IMR-90 (cell line): Measurements from ENCODE around the gene PLEKHG1. TPM values are rescaled to one million over a fixed set of nuclear protein-coding genes. Genes with fewer than 3 reads are reported as not detected.

Experiments
- ATAC-seq: fragments of 200-7000 bp; cut with Tn5 transposase; 2 replicates; pipeline ENCODE4 v1.9.1; 2020; ENCODE audit warnings: low read depth, mild to moderate bottlenecking, moderate library complexity
- BruUV-seq: library from RNA; stranded (reverse); fragments of 400-500 nt; replicated peaks from 2 replicates; lab custom pipeline; 2021; lab: Mats Ljungman, UMichigan
- CTCF ChIA-PET: fragments of 300-600 bp; formaldehyde crosslinking; extraction: SDS; loops from one replicate; lab custom pipeline; 2021; ENCODE audit warnings: antibody characterized with exemption; lab: Yijun Ruan, JAX
- POLR2A ChIA-PET: fragments of 300-600 bp; sonication (Branson Sonifier 250); formaldehyde crosslinking; loops from one replicate; lab custom pipeline; 2022; ENCODE audit warnings: antibody characterized with exemption; ENCODE audit not compliant: unreplicated experiment; lab: Charles Lee
- DNase-seq: peaks from one replicate; pipeline ENCODE4 v3.0.0; 2013
- H2AFZ ChIP-seq: replicated peaks from 2 replicates; pipeline ENCODE3; 2013; ENCODE audit warnings: low read length, mild to moderate bottlenecking; ENCODE audit not compliant: poor library complexity
- H2AK5ac ChIP-seq: 2 replicates; pipeline ENCODE4 v1.6.1; 2013; ENCODE audit warnings: low read depth, low read length, inconsistent platforms
- H2AK9ac ChIP-seq: replicated peaks from 2 replicates; pipeline ENCODE3; 2013; ENCODE audit warnings: mild to moderate bottlenecking, low read depth, low read length, moderate library complexity; ENCODE audit not compliant: poor library complexity
- H2BK120ac ChIP-seq: 2 replicates; pipeline ENCODE4 v1.6.1; 2013; ENCODE audit warnings: low read depth, low read length, inconsistent platforms
- H2BK15ac ChIP-seq: 3 replicates; pipeline ENCODE4 v1.6.1; 2013; ENCODE audit warnings: low read depth, low read length, inconsistent platforms
- H2BK20ac ChIP-seq: 2 replicates; pipeline ENCODE4 v1.6.1; 2013; ENCODE audit warnings: low read depth, mild to moderate bottlenecking, inconsistent platforms, low read length, moderate library complexity
- H2BK5ac ChIP-seq: 2 replicates; pipeline ENCODE4 v1.6.1; 2013; ENCODE audit warnings: mild to moderate bottlenecking, low read depth, low read length, inconsistent platforms; ENCODE audit not compliant: poor library complexity, severe bottlenecking
- H3K14ac ChIP-seq: replicated peaks from 2 replicates; pipeline ENCODE4 v1.6.1; 2013; ENCODE audit warnings: low read depth, low read length, inconsistent platforms
- H3K18ac ChIP-seq: 2 replicates; pipeline ENCODE4 v1.6.1; 2013; ENCODE audit warnings: low read depth, low read length, control low read depth
- H3K23ac ChIP-seq: 2 replicates; pipeline ENCODE4 v1.6.1; 2013; ENCODE audit warnings: low read depth, low read length, inconsistent platforms
- H3K27ac ChIP-seq: 2 replicates; pipeline ENCODE4 v1.5.1; 2013; ENCODE audit warnings: mild to moderate bottlenecking, control low read depth, low read length; ENCODE audit not compliant: insufficient read depth
- H3K27me3 ChIP-seq: 2 replicates; pipeline ENCODE4 v1.6.1; 2013; ENCODE audit warnings: low read length; ENCODE audit not compliant: control insufficient read depth, insufficient read depth
- H3K36me3 ChIP-seq: 2 replicates; pipeline ENCODE4 v1.6.1; 2013; ENCODE audit warnings: low read length, mixed read lengths; ENCODE audit not compliant: control insufficient read depth, insufficient read depth
- H3K4ac ChIP-seq: 2 replicates; pipeline ENCODE4 v1.6.1; 2013; ENCODE audit warnings: low read depth, low read length, inconsistent platforms
- H3K4me1 ChIP-seq: 2 replicates; pipeline ENCODE4 v1.6.1; 2013; ENCODE audit warnings: low read length, mixed read lengths; ENCODE audit not compliant: control insufficient read depth, insufficient read depth
- H3K4me2 ChIP-seq: 2 replicates; pipeline ENCODE4 v1.6.1; 2013; ENCODE audit warnings: low read depth, mild to moderate bottlenecking, control low read depth, low read length, moderate library complexity
- H3K4me3 ChIP-seq: 2 replicates; pipeline ENCODE4 v1.5.1; 2013; ENCODE audit warnings: low read depth, mild to moderate bottlenecking, control low read depth, low read length, moderate library complexity; ENCODE audit not compliant: insufficient read depth
- H3K56ac ChIP-seq: 2 replicates; pipeline ENCODE4 v1.6.1; 2013; ENCODE audit warnings: low read length, inconsistent platforms; ENCODE audit not compliant: insufficient read depth; ENCODE audit errors: extremely low read depth
- H3K79me1 ChIP-seq, 2 experiments: 2 replicates each; pipeline ENCODE4 v1.6.1; 2013; ENCODE audit warnings: low read length in 2 of 2, inconsistent platforms in 1 of 2, low read depth in 1 of 2
- H3K9ac ChIP-seq: 2 replicates; pipeline ENCODE4 v1.6.1; 2013; ENCODE audit warnings: low read depth, low read length, control low read depth
- H3K9me1 ChIP-seq: 2 replicates; pipeline ENCODE4 v1.6.1; 2013; ENCODE audit warnings: low read length, inconsistent platforms; ENCODE audit not compliant: insufficient read depth
- H3K9me3 ChIP-seq: 2 replicates; pipeline ENCODE4 v1.6.1; 2013; ENCODE audit warnings: low read length; ENCODE audit not compliant: control insufficient read depth, insufficient read depth
- H4K20me1 ChIP-seq: 2 replicates; pipeline ENCODE4 v1.6.1; 2013; ENCODE audit warnings: low read length, inconsistent platforms; ENCODE audit not compliant: insufficient read depth
- H4K5ac ChIP-seq: 2 replicates; pipeline ENCODE4 v1.6.1; 2013; ENCODE audit warnings: mild to moderate bottlenecking, low read depth, low read length, control low read depth
- H4K8ac ChIP-seq, 2 experiments: 2 replicates each; pipeline ENCODE4 v1.6.1; 2013; ENCODE audit warnings: low read depth in 2 of 2, low read length in 2 of 2, control low read depth in 1 of 2, inconsistent platforms in 1 of 2
- H4K91ac ChIP-seq: 2 replicates; pipeline ENCODE4 v1.6.1; 2013; ENCODE audit warnings: low read depth, low read length, inconsistent platforms; ENCODE audit not compliant: insufficient read depth
- CEBPB ChIP-seq: IDR thresholded peaks from 2 replicates; pipeline ENCODE4 v1.6.1; 2012; ENCODE audit warnings: low read depth, low read length, improper control_type of control experiment
- CHD1 ChIP-seq: IDR thresholded peaks from 2 replicates; pipeline ENCODE4 v1.6.1; 2012; ENCODE audit warnings: low read depth, low read length, improper control_type of control experiment
- CTCF ChIP-seq: conservative IDR thresholded peaks from 2 replicates; pipeline ENCODE4 v1.5.1; 2012; ENCODE audit warnings: mild to moderate bottlenecking, low read depth, low read length, improper control_type of control experiment
- ELK1 ChIP-seq: fragments of 150-350 bp; IDR thresholded peaks from 2 replicates; pipeline ENCODE4 v1.6.1; 2016; ENCODE audit warnings: low read depth, mild to moderate bottlenecking, low read length, moderate library complexity, borderline replicate concordance
- MXI1 ChIP-seq: IDR thresholded peaks from 2 replicates; pipeline ENCODE4 v1.6.1; 2012; ENCODE audit warnings: low read depth, mild to moderate bottlenecking, low read length, moderate library complexity, borderline replicate concordance
- NFE2L2 ChIP-seq: fragments of 150-350 bp; IDR thresholded peaks from 2 replicates; pipeline ENCODE4 v1.6.1; 2016; ENCODE audit warnings: low read depth, mild to moderate bottlenecking, low read length
- USF2 ChIP-seq: fragments of 150-350 bp; IDR thresholded peaks from 2 replicates; pipeline ENCODE4 v1.6.1; 2017; ENCODE audit warnings: mild to moderate bottlenecking, antibody characterized with exemption, low read length, low read depth
- WGBS, 2 experiments: methylation state at CpG; one replicate each; pipeline versions ENCODE4 v1.1.5 to v1.1.7; 2013; ENCODE audit warnings: missing lambda C conversion rate in 2 of 2; ENCODE audit not compliant: insufficient read length in 1 of 2; ENCODE audit errors: extremely low coverage in 2 of 2; 5-methylcytosine and 5-hydroxymethylcytosine counted together
- dilution Hi-C: fragments of 300-500 bp; cut with HindIII; formaldehyde crosslinking; loops from one replicate; pipeline ENCODE4 v1.14.3; 2018; ENCODE audit warnings: low sequenced_read_pairs; ENCODE audit not compliant: unreplicated experiment
- in situ Hi-C: fragments of 300-500 bp; cut with MboI; formaldehyde crosslinking; loops from 3 replicates; pipeline ENCODE4 v1.14.3; 2019; ENCODE audit warnings: low sequenced_read_pairs, inconsistent platforms, mixed read lengths
- intact Hi-C: fragments of 100-400 bp; cut with micrococcal nuclease; formaldehyde crosslinking; loops from 2 replicates; pipeline ENCODE4 v1.10.0; 2022
- polyA plus RNA-seq, 3 experiments: library from polyadenylated mRNA; depleted of rRNA; stranded (reverse); fragments of >200 nt; gene quantifications; 2 replicates each; pipeline ENCODE4 v1.2.3, GENCODE V29; 2012; ENCODE audit warnings: low replicate concordance in 1 of 3
- total RNA-seq: library from RNA; depleted of rRNA; stranded (reverse); fragments of >200 nt; gene quantifications from 2 replicates; pipeline ENCODE4 v1.2.3, GENCODE V29; 2012

Gene PLEKHG1
- total and polyA plus RNA-seq, 2 of the 4 experiments (the other 2 are of a cell fraction), result 0.09 to 0.36 TPM

- TF ChIP-seq USF2 (no peak), CEBPB (no peak), MXI1 (no peak), CHD1 (no peak), ELK1 (no peak), NFE2L2 (no peak), CTCF (no peak)
- peaks cover 3% of the 10 kb centered on the region; the same call in 1 of the 2 replicates for H3K9me1 ChIP-seq
These were observed 32.3 kb upstream of the PLEKHG1 start for GRCh38 chr6:150567380-150567779.

More at GRCh38 chr6:150567380-150567779, 32.3 kb upstream of the PLEKHG1 start:
- no peak for DNase-seq
- Histone ChIP-seq H2BK5ac (no peak overlapping the region), H4K91ac (no peak overlapping the region), H4K8ac (no peak overlapping the region), H4K5ac (no peak overlapping the region), H2BK15ac (no peak overlapping the region), H4K20me1 (no peaks in the 10 kb centered on the region), H3K14ac (no peak overlapping the region), H3K4me3 (no peak overlapping the region), H3K4ac (no peak overlapping the region), H3K9ac (no peak overlapping the region), H2BK20ac (no peak overlapping the region), H2BK120ac (no peak overlapping the region), H2AFZ (no peak overlapping the region), H3K56ac (no peak overlapping the region), H3K36me3 (no peaks in the 10 kb centered on the region), H3K27me3 (peaks cover 2% of the 10 kb centered on the region; the same call in 1 of the 2 replicates), H2AK5ac (no peak overlapping the region), H3K9me3 (no peaks in the 10 kb centered on the region), H3K27ac (no peak overlapping the region), H2AK9ac (no peak overlapping the region), H3K4me1 (no peaks in the 10 kb centered on the region), H3K79me1 (no peaks in the 10 kb centered on the region), H3K23ac (no peak overlapping the region), H3K18ac (no peak overlapping the region), H3K4me2 (no peak overlapping the region)
- intact Hi-C loops, result no loop called here
- no TSS peak for BruUV-seq
- ChIA-PET POLR2A (no interaction called here), CTCF (no interaction called here)
- dilution Hi-C loops, result no loop called here
- WGBS, 2 experiments, result no CpG with 5 or more reads among the region's 3 CpGs
- no peak for ATAC-seq
- in situ Hi-C loops, result no loop called here
